K562 (cell line): ENCODE data around the gene ZBTB39. TPM values are rescaled to one million over a fixed set of nuclear protein-coding genes. Genes with fewer than 3 reads are reported as not detected.
A peak's percentile ranks its signal among the peaks of the same experiment; 100 is the strongest.

Experiments used
- ATAC-seq: fragments of 200-7000 bp; cut with Tn5 transposase; 3 replicates; pipeline ENCODE4 v1.9.1; 2020; ENCODE audit warnings: moderate library complexity
- BruUV-seq: library from RNA; stranded (reverse); fragments of 400-500 nt; replicated peaks from 2 replicates; lab custom pipeline; 2021; lab: Mats Ljungman, UMichigan
- CTCF ChIA-PET: fragments of 300-600 bp; formaldehyde crosslinking; extraction: SDS; loops from one replicate; lab custom pipeline; 2021; ENCODE audit warnings: low intra/inter-chr PET ratio; lab: Yijun Ruan, JAX
- POLR2A ChIA-PET: fragments of 300-600, 350-650 bp; sonication (Branson Sonifier 250); formaldehyde crosslinking; extraction: SDS; loops from one replicate; lab custom pipeline; 2021; ENCODE audit warnings: antibody characterized with exemption, inconsistent platforms; lab: Yijun Ruan, JAX
- DNase-seq, 4 experiments: peaks; one replicate each; pipeline versions ENCODE4 v3.0.0 to v3.0.0-alpha.2; 2011 to 2018; ENCODE audit warnings: low spot score in 3 of 4, mixed read lengths in 3 of 4; ENCODE audit errors: extremely low read depth in 1 of 4
- FAIRE-seq: peaks from 2 replicates; lab custom pipeline; 2011; peaks lifted over from hg19 to GRCh38; lab: Jason Lieb, UNC
- H2AFZ ChIP-seq: 2 replicates; pipeline ENCODE4 v1.6.0; 2011; ENCODE audit warnings: low read depth, low read length, control low read depth, inconsistent platforms
- H3K27ac ChIP-seq: fragments of 200-600 bp; 3 replicates; pipeline ENCODE4 v1.8.0; 2011; ENCODE audit warnings: low read depth, mild to moderate bottlenecking, control low read depth, inconsistent platforms, low read length, moderate library complexity, mixed read lengths; ENCODE audit errors: extremely low read depth
- H3K27me3 ChIP-seq, 2 experiments: fragments of 300-600 bp in 1 of 2; 2 replicates in 1 of 2; 3 replicates in 1 of 2; pipeline versions ENCODE4 v1.6.0 to v1.8.0; 2011; ENCODE audit warnings: inconsistent platforms in 2 of 2, low read length in 2 of 2, mild to moderate bottlenecking in 1 of 2, mixed read lengths in 1 of 2, moderate library complexity in 1 of 2; ENCODE audit not compliant: control insufficient read depth in 2 of 2, insufficient read depth in 2 of 2
- H3K36me3 ChIP-seq: fragments of 300-600 bp; 3 replicates; pipeline ENCODE4 v1.8.0; 2011; ENCODE audit warnings: mild to moderate bottlenecking, low read length, inconsistent platforms; ENCODE audit not compliant: control insufficient read depth, insufficient read depth
- H3K4me1 ChIP-seq, 2 experiments: fragments of 200-600 bp in 1 of 2; replicated peaks in 1 of 2; 2 replicates in 1 of 2; 3 replicates in 1 of 2; pipeline versions ENCODE4 v1.5.1 to v1.8.0; 2011; ENCODE audit warnings: inconsistent platforms in 2 of 2, low read length in 2 of 2, mild to moderate bottlenecking in 1 of 2, mixed read lengths in 1 of 2, moderate library complexity in 1 of 2; ENCODE audit not compliant: control insufficient read depth in 2 of 2, insufficient read depth in 2 of 2
- H3K4me2 ChIP-seq: 2 replicates; pipeline ENCODE4 v1.6.1; 2011; ENCODE audit warnings: low read length, control low read depth, inconsistent platforms, mixed read lengths; ENCODE audit not compliant: insufficient read depth
- H3K4me3 ChIP-seq: fragments of 200-600 bp; sonication (generic), shearing (Covaris generic); 2 replicates; pipeline ENCODE4 v1.5.1; 2016; ENCODE audit warnings: control low read depth, inconsistent platforms
- H3K79me2 ChIP-seq: fragments of 200-600 bp; 3 replicates; pipeline ENCODE4 v1.8.0; 2011; ENCODE audit warnings: low read length, inconsistent platforms; ENCODE audit not compliant: control insufficient read depth, insufficient read depth
- H3K9ac ChIP-seq, 2 experiments: 2 replicates each; pipeline versions ENCODE4 v1.6.0 to v1.6.1; 2011; ENCODE audit warnings: low read depth in 2 of 2, low read length in 2 of 2, control low read depth in 1 of 2, inconsistent platforms in 1 of 2, mild to moderate bottlenecking in 1 of 2, mixed read lengths in 1 of 2; ENCODE audit not compliant: insufficient read depth in 1 of 2
- H3K9me1 ChIP-seq: one replicate; pipeline ENCODE4 v1.6.0; 2011; ENCODE audit warnings: inconsistent platforms, mild to moderate bottlenecking, low read length, moderate library complexity; ENCODE audit not compliant: control insufficient read depth, insufficient read depth
- H3K9me3 ChIP-seq: replicated peaks from 2 replicates; pipeline ENCODE4 v1.5.1; 2011; ENCODE audit warnings: low read depth, low read length, inconsistent platforms; ENCODE audit not compliant: control insufficient read depth, insufficient read depth
- H4K20me1 ChIP-seq: replicated peaks from 2 replicates; pipeline ENCODE4 v1.6.1; 2011; ENCODE audit warnings: low read length, inconsistent platforms, mixed read lengths; ENCODE audit not compliant: control insufficient read depth, insufficient read depth
- ARID1B ChIP-seq: fragments of 450-650 bp; IDR thresholded peaks from 2 replicates; pipeline ENCODE4 v1.6.1; 2016; ENCODE audit warnings: antibody characterized with exemption, mild to moderate bottlenecking, inconsistent platforms
- HEY1 ChIP-seq: fragments of 250-450 bp; sonication (Bioruptor Pico); IDR thresholded peaks from 2 replicates; pipeline ENCODE4 v1.5.0; 2020; ENCODE audit warnings: mild to moderate bottlenecking, moderate library complexity, borderline replicate concordance
- MXI1 ChIP-seq: IDR thresholded peaks from 2 replicates; pipeline ENCODE4 v1.6.1; 2011; ENCODE audit warnings: low read depth, mild to moderate bottlenecking, improper control_type of control experiment, low read length
- TFAM ChIP-seq: fragments of 250-450 bp; sonication (Bioruptor Pico); conservative IDR thresholded peaks from 2 replicates; pipeline ENCODE4 v1.5.0; 2021; ENCODE audit warnings: mild to moderate bottlenecking, moderate library complexity
- ZNF830 ChIP-seq: fragments of 250-450 bp; sonication (Bioruptor Pico); IDR thresholded peaks from 2 replicates; pipeline ENCODE4 v1.5.0; 2021; ENCODE audit warnings: mild to moderate bottlenecking
- WGBS: fragments of 100-300 bp; shearing (Covaris generic); methylation state at CpG from one replicate; pipeline ENCODE4 v1.1.6; 2016; ENCODE audit warnings: low coverage, mixed read lengths; ENCODE audit not compliant: insufficient coverage; ENCODE audit errors: missing lambda C conversion rate; 5-methylcytosine and 5-hydroxymethylcytosine counted together
- in situ Hi-C: fragments of 300-500 bp; cut with MboI; formaldehyde crosslinking; loops from 4 replicates; pipeline ENCODE4 v1.15.0; 2018; ENCODE audit warnings: inconsistent platforms, mixed read lengths
- intact Hi-C: fragments of 100-400 bp; cut with micrococcal nuclease; formaldehyde crosslinking; loops from 2 replicates; pipeline ENCODE4 v1.14.2; 2022
- polyA plus RNA-seq, 8 experiments: library from polyadenylated mRNA; depleted of rRNA in 4 of 8; stranded (reverse) in 5 of 8; unstranded in 3 of 8; fragments of >200 nt; fragmentation: Nextera tagmentation in 2 of 8; fragmentation: Illumina TruSeq in 1 of 8; extraction: Ambion mirVana in 2 of 8; extraction: Trizol in 1 of 8; gene quantifications; 2 replicates each; pipeline versions ENCODE4 v1.2.1 to v1.2.3, GENCODE V29; 2011 to 2014; ENCODE audit warnings: inconsistent platforms in 1 of 8, missing spikeins in 1 of 8
- total RNA-seq, 7 experiments: library from RNA; depleted of rRNA in 6 of 7; stranded (reverse); fragments of >200 nt in 6 of 7; fragmentation: Illumina TruSeq in 2 of 7; extraction: Trizol in 2 of 7; gene quantifications; 2 replicates each; pipeline versions ENCODE4 v1.2.1 to v1.2.3, GENCODE V29; 2011 to 2021; ENCODE audit warnings: low replicate concordance in 1 of 7
- TF ChIP-seq, protein P1 (sequence below), 2 experiments: fragments of 450-650 bp in 1 of 2; sonication (generic) in 1 of 2; formaldehyde crosslinking in 1 of 2; IDR thresholded peaks in 1 of 2; conservative IDR thresholded peaks in 1 of 2; 2 replicates each; pipeline versions ENCODE4 v1.6.1 to v1.8.1; 2016 to 2023; ENCODE audit warnings: mild to moderate bottlenecking in 2 of 2, moderate library complexity in 2 of 2, inconsistent platforms in 1 of 2, missing genetic modification reagents in 1 of 2
- TF ChIP-seq, protein P2 (sequence below): sonication (generic); formaldehyde crosslinking; IDR thresholded peaks from 2 replicates; pipeline ENCODE4 v1.9.0; 2022; ENCODE audit warnings: mild to moderate bottlenecking, missing genetic modification reagents
- TF ChIP-seq, protein P3 (sequence below): sonication (generic); formaldehyde crosslinking; IDR thresholded peaks from 2 replicates; pipeline ENCODE4 v1.8.1; 2023; ENCODE audit warnings: missing genetic modification reagents, mild to moderate bottlenecking, borderline replicate concordance
- TF ChIP-seq, protein P4 (sequence below): fragments of 450-650 bp; formaldehyde crosslinking; IDR thresholded peaks from 2 replicates; pipeline ENCODE4 v1.4.0; 2020; ENCODE audit warnings: mild to moderate bottlenecking, mixed read lengths

The ZBTB39 gene
- total and polyA plus RNA-seq, 9 of the 15 experiments (the other 6 are each of a cell fraction or from before 2014, with no cell fraction given): 3.3 to 13.3 (median 8.6) TPM

DNA sequence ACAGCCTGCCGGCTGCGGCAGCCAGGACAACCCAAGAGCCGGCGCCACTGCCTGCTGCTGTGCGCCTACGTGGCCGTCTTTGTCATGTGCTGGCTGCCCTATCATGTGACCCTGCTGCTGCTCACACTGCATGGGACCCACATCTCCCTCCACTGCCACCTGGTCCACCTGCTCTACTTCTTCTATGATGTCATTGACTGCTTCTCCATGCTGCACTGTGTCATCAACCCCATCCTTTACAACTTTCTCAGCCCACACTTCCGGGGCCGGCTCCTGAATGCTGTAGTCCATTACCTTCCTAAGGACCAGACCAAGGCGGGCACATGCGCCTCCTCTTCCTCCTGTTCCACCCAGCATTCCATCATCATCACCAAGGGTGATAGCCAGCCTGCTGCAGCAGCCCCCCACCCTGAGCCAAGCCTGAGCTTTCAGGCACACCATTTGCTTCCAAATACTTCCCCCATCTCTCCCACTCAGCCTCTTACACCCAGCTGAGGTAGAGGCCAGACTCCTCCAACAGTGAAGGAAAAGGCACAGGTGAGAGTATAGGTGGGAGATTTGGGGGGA lies 10.3 kb downstream of the ZBTB39 start:
- Histone ChIP-seq H2AFZ (no peak overlapping the region), H3K4me3 (no peak overlapping the region), H3K9me3 (no peaks in the 10 kb centered on the region), H3K9ac (0 out of 4 replicates have a peak overlapping the region, but pooled peaks of 1 of the 2 experiments have one; percentile 40), H3K4me1 (peaks cover 20 to 33% of the 10 kb centered on the region in 2 experiments), H3K79me2 (peaks cover 19% of the 10 kb centered on the region), H3K27ac (no peak overlapping the region), H3K9me1 (no peaks in the 10 kb centered on the region), H3K4me2 (no peak overlapping the region), H3K36me3 (peaks cover 24% of the 10 kb centered on the region; the same call in 2 of the 3 replicates), H3K27me3 (no peaks in the 10 kb centered on the region), H4K20me1 (no peaks in the 10 kb centered on the region)
- WGBS: 90% methylated on average over 10 of the region's 11 CpGs
- ChIA-PET CTCF (no interaction called here), POLR2A (interaction anchor here (1.0 kb wide), 2 partner anchors 11 to 161 kb away, joined by 3 read pairs; no protein-coding TSS in a partner anchor)
- no peak for FAIRE-seq
- peak in 1 of 4 experiments; percentile 5 for DNase-seq
- intact Hi-C loops (no loop called here), in situ Hi-C loops (no loop called here)
- TF ChIP-seq ARID1B: no peak
- TF ChIP-seq TFAM (CRISPR knock-in tag): no peak
- TF ChIP-seq MXI1: no peak
- TF ChIP-seq, protein P1, sequence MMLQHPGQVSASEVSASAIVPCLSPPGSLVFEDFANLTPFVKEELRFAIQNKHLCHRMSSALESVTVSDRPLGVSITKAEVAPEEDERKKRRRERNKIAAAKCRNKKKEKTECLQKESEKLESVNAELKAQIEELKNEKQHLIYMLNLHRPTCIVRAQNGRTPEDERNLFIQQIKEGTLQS (IDR thresholded peaks at IDR 0.05): 0 out of 2 replicates have a peak, but pooled peaks have one; percentile 7
- TF ChIP-seq, protein P1 (CRISPR knock-in tag; conservative IDR thresholded peaks at IDR 0.05): no peak
- no peak for TF ChIP-seq HEY1 (CRISPR knock-in tag)
- TF ChIP-seq, protein P2, sequence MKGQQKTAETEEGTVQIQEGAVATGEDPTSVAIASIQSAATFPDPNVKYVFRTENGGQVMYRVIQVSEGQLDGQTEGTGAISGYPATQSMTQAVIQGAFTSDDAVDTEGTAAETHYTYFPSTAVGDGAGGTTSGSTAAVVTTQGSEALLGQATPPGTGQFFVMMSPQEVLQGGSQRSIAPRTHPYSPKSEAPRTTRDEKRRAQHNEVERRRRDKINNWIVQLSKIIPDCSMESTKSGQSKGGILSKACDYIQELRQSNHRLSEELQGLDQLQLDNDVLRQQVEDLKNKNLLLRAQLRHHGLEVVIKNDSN: peak; percentile 26; the same call in 1 of the 2 replicates
- TF ChIP-seq, protein P3, sequence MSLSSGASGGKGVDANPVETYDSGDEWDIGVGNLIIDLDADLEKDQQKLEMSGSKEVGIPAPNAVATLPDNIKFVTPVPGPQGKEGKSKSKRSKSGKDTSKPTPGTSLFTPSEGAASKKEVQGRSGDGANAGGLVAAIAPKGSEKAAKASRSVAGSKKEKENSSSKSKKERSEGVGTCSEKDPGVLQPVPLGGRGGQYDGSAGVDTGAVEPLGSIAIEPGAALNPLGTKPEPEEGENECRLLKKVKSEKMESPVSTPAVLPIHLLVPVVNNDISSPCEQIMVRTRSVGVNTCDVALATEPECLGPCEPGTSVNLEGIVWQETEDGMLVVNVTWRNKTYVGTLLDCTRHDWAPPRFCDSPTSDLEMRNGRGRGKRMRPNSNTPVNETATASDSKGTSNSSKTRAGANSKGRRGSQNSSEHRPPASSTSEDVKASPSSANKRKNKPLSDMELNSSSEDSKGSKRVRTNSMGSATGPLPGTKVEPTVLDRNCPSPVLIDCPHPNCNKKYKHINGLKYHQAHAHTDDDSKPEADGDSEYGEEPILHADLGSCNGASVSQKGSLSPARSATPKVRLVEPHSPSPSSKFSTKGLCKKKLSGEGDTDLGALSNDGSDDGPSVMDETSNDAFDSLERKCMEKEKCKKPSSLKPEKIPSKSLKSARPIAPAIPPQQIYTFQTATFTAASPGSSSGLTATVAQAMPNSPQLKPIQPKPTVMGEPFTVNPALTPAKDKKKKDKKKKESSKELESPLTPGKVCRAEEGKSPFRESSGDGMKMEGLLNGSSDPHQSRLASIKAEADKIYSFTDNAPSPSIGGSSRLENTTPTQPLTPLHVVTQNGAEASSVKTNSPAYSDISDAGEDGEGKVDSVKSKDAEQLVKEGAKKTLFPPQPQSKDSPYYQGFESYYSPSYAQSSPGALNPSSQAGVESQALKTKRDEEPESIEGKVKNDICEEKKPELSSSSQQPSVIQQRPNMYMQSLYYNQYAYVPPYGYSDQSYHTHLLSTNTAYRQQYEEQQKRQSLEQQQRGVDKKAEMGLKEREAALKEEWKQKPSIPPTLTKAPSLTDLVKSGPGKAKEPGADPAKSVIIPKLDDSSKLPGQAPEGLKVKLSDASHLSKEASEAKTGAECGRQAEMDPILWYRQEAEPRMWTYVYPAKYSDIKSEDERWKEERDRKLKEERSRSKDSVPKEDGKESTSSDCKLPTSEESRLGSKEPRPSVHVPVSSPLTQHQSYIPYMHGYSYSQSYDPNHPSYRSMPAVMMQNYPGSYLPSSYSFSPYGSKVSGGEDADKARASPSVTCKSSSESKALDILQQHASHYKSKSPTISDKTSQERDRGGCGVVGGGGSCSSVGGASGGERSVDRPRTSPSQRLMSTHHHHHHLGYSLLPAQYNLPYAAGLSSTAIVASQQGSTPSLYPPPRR (CRISPR knock-in tag): no peak
- TF ChIP-seq, protein P4, sequence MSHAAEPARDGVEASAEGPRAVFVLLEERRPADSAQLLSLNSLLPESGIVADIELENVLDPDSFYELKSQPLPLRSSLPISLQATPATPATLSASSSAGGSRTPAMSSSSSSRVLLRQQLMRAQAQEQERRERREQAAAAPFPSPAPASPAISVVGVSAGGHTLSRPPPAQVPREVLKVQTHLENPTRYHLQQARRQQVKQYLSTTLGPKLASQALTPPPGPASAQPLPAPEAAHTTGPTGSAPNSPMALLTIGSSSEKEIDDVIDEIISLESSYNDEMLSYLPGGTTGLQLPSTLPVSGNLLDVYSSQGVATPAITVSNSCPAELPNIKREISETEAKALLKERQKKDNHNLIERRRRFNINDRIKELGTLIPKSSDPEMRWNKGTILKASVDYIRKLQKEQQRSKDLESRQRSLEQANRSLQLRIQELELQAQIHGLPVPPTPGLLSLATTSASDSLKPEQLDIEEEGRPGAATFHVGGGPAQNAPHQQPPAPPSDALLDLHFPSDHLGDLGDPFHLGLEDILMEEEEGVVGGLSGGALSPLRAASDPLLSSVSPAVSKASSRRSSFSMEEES (CRISPR knock-in tag): no peak
- no peak for TF ChIP-seq ZNF830 (CRISPR knock-in tag)
- no TSS peak for BruUV-seq
- ATAC-seq: no peak
